Stimulated activated CD4-positive, alpha-beta T cell treated with anti-CD3 and anti-CD28 coated beads, Interleukin-15, amount 100 ng/mL, for 1 hour (primary cell): Measurements from ENCODE around the gene PRKN.

ENCODE experiments used
- DNase-seq, 2 donors: peaks; one replicate each; pipeline ENCODE4 v3.0.0-alpha.2; 2020; ENCODE audit warnings: low read depth in 1 of 2, low spot score in 1 of 2

PRKN gene

GRCh38 chr6:162256361-162256760, 471.2 kb downstream of the PRKN start:
- no peak for DNase-seq

GRCh38 chr6:162251257-162251656, 476.3 kb downstream of the PRKN start:
- no peak for DNase-seq

GRCh38 chr6:162249907-162250642, 477.5 kb downstream of the PRKN start:
- no peak for DNase-seq

GRCh38 chr6:162245830-162246420, 481.6 kb downstream of the PRKN start:
- DNase-seq, result no peak

- no peak for DNase-seq
Observed at GRCh38 chr6:162244031-162244430, 483.5 kb downstream of the PRKN start.

- DNase-seq, result no peak
Observed at GRCh38 chr6:162242915-162243314, 484.7 kb downstream of the PRKN start.

GRCh38 chr6:162239330-162239729, 488.2 kb downstream of the PRKN start:
- no peak for DNase-seq

DNA sequence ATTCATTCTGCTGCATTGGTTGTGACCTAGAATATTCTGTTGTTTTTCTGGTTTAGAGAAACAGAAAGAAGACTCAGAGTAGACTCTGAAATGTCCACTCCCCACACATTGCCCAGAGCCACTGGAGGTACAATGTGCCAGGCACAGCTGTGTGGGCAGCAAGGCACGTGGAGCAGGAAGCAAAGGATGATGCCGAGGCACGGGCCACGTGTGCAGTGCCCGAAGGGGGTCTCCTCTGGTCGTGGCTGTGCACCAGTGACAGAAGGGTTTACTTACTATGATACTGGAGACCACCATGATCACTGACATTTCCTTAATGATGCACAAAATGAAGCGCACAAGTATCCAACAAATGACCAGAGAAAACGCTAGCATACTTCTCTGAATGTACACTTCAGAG, 488.9 kb downstream of the PRKN start:
- no peak for DNase-seq

- DNase-seq, result no peak
Observed at GRCh38 chr6:162237331-162237730, 490.2 kb downstream of the PRKN start.

- no peak for DNase-seq
Observed at GRCh38 chr6:162234631-162235030, 492.9 kb downstream of the PRKN start.

DNA sequence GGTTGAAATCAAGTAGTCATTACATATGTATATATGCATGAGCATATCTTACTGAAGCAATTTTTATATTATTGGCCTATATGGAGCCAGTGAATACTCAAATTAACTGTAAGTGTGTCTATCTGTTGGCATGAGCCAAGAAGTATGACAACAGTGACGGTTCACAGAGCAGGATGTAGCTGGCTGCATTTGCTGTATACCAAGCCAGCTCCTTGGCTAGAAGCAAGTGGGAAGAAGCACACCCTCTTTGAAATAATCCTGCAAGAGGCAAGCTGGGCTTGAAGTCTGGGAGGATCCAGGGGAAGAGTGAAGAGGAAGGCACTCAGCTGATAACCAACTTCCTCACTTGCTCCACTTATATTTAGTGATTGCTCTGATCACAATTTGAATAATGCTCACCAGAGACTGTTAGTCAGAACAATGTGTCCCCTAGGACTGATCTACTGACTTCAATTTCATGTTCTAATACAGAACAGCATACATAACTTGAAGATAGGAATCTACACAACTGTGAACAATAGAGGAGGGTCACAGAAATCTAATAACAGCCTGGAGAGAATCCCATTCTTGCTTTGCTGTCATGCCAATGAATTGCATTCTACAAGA, 497.3 kb downstream of the PRKN start:
- no peak for DNase-seq

DNA sequence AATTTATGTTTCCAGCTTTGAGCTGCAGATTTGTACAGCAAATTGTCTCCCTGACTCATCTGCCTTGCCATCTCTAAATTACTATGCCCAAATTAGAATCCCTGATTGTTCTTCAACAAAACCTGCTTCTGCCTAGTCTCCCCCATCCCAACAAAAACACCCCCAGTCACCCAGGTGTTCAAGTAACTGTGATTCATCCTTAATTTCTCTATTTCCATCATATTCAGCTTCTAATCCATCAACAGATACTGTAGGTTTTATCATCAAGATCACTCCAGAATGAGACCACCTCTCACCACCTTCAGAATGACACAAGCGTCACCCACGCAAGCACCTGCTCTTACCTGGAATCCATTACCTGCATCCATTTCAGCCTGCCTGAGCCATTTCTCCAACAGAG, 498.5 kb downstream of the PRKN start:
- DNase-seq, result no peak

- no peak for DNase-seq
Observed at GRCh38 chr6:162226803-162227202, 500.8 kb downstream of the PRKN start.

GRCh38 chr6:162222521-162222920, 505.0 kb downstream of the PRKN start:
- no peak for DNase-seq

GRCh38 chr6:162220876-162221275, 506.7 kb downstream of the PRKN start:
- no peak for DNase-seq

GRCh38 chr6:162219266-162219665, 508.3 kb downstream of the PRKN start:
- no peak for DNase-seq

DNA sequence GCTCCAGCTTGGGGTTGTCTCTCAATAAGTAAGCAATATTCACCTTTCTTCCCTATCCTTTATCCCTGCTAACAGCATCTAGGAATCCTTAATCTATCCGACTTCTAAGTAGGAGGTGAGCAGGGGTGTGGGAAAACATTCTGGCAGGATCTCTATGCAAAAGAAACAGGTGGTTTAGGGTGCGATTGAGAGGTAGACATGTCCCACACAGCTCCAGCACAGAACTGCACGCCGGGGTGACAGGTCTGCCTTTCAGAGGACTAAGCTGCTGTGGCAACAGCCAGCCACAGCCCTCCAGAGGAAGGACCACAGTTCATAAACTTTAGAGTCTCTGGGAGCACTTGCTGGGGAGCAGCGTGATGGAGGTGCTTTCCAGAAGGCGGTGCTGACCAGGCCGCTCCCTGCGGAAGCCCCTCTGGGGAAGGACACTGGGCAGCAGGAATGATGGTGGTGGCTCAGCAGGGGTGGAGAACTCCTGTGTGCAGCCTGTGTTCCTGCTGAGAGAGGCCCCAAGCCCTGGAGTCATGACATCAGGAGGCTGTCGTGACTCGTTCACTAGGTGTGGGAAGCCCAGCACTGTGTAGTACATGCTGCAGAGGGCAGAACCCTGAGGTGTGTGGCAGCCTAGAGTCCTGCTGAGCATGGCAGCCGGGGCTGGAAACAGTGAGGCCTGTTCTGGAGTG, 509.6 kb downstream of the PRKN start:
- no peak for DNase-seq

DNA sequence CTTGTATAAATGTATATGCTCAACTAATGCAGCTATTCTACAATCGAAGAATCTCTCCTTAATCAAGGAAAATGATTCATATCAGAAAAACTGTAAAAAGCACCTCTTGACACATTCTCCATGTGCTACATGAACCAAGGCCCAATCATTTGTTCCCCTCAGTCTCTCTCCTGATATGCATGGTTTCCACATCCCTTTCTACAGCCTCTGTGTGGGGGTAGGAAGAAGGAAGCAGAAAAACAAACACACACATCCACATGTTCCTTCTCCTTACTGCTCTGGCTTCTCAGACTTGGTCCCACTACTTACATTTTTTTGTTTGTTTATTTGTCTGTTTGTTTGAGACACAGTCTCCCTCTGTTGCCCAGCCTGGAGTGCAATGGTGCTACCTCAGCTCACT, 510.5 kb downstream of the PRKN start:
- DNase-seq, result no peak

- DNase-seq, result no peak
Observed at GRCh38 chr6:162211777-162212176, 515.8 kb downstream of the PRKN start.

GRCh38 chr6:162211022-162211421, 516.5 kb downstream of the PRKN start:
- no peak for DNase-seq

GRCh38 chr6:162203287-162203686, 524.3 kb downstream of the PRKN start:
- DNase-seq, result no peak
